OCI-LY1 (cell line): ENCODE measurements around the gene ARHGDIB.

Source experiments
- CTCF ChIP-seq: fragments of 200-600 bp; sonication (generic), shearing (Covaris generic); IDR thresholded peaks from 2 replicates; pipeline ENCODE4 v1.5.1; 2017; ENCODE audit warnings: mild to moderate bottlenecking, antibody characterized with exemption, low read length, moderate library complexity, mixed read lengths
- EZH2 ChIP-seq: fragments of 200-600 bp; sonication (generic), shearing (Covaris generic); IDR thresholded peaks from 2 replicates; pipeline ENCODE4 v1.8.0; 2017; ENCODE audit warnings: borderline replicate concordance, mixed run types, mild to moderate bottlenecking, antibody characterized with exemption, low read length, moderate library complexity, mixed read lengths

GRCh38 chr12:14913381-14913781 is 48.0 kb downstream of the ARHGDIB start:
- TF ChIP-seq CTCF (no peak), EZH2 (no peak)
